EH (cell line): ENCODE data around the gene JAZF1.

Source experiments
- DNase-seq: peaks from one replicate; pipeline ENCODE4 v3.0.0-alpha.2; 2015; ENCODE audit warnings: low read depth

Gene JAZF1

GRCh38 chr7:27839099-27839498, 341.5 kb downstream of the JAZF1 start:
- DNase-seq: no peak

GRCh38 chr7:27836536-27836935, 344.1 kb downstream of the JAZF1 start:
- no peak for DNase-seq

- DNase-seq: peak; percentile 30
These were observed 345.2 kb downstream of the JAZF1 start for GRCh38 chr7:27835376-27835775.

- DNase-seq: no peak
These were observed 346.2 kb downstream of the JAZF1 start for GRCh38 chr7:27834179-27834921.

GRCh38 chr7:27826357-27826756, 354.2 kb downstream of the JAZF1 start:
- no peak for DNase-seq

GRCh38 chr7:27825891-27826290, 354.7 kb downstream of the JAZF1 start:
- DNase-seq: no peak

GRCh38 chr7:27822245-27822644, 358.4 kb downstream of the JAZF1 start:
- DNase-seq: no peak

GRCh38 chr7:27812706-27813105, 367.9 kb downstream of the JAZF1 start:
- no peak for DNase-seq

GRCh38 chr7:27810186-27810585, 370.4 kb downstream of the JAZF1 start:
- no peak for DNase-seq

- DNase-seq: peak; percentile 78
These were observed 372.0 kb downstream of the JAZF1 start for GRCh38 chr7:27808626-27809025.

GRCh38 chr7:27804139-27804538, 376.5 kb downstream of the JAZF1 start:
- no peak for DNase-seq

- DNase-seq: no peak
These were observed 377.6 kb downstream of the JAZF1 start for GRCh38 chr7:27802999-27803398.

GRCh38 chr7:27799212-27799611, 381.4 kb downstream of the JAZF1 start:
- DNase-seq: no peak

GRCh38 chr7:27795977-27796376, 384.6 kb downstream of the JAZF1 start:
- no peak for DNase-seq

- peak; percentile 74 for DNase-seq
These were observed 386.8 kb downstream of the JAZF1 start for GRCh38 chr7:27793780-27794179.

GRCh38 chr7:27788437-27788836, 392.2 kb downstream of the JAZF1 start:
- no peak for DNase-seq

GRCh38 chr7:27784399-27785053, 396.1 kb downstream of the JAZF1 start:
- DNase-seq: peak; percentile 67

GRCh38 chr7:27782849-27783248, 397.7 kb downstream of the JAZF1 start:
- no peak for DNase-seq

GRCh38 chr7:27781188-27781587, 399.4 kb downstream of the JAZF1 start:
- DNase-seq: no peak
